NCI-H2081 (cell line): Measurements from ENCODE around the gene TBX22.
"Not testable (repeated sequence)": the region's sequence is repeated elsewhere in the genome, so short reads cannot be mapped to it uniquely, and the experiment has no call there.

Experiments used
- DNase-seq, 2 experiments: peaks; one replicate each; lab custom pipeline; 2025; lab: John Stamatoyannopoulos, UW

The TBX22 gene

GRCh38 chrX:80014141-80014940 lies at the start of gene TBX22:
TSS of gene TBX22 (plus strand) at chrX:80014753. CDS start at chrX:80022270, 7,517 bp downstream.
- DNase-seq, result no peak

GRCh38 chrX:79975605-79976004 lies 38.9 kb upstream of the TBX22 start:
- DNase-seq, result no peak

- DNase-seq, result no peak
Observed at GRCh38 chrX:80004458-80004857, 10.1 kb upstream of the TBX22 start.

GRCh38 chrX:80011522-80011921 lies 3.0 kb upstream of the TBX22 start:
- DNase-seq, result no peak

- no peak for DNase-seq
Observed at GRCh38 chrX:80016182-80016581, 1.6 kb downstream of the TBX22 start.

GRCh38 chrX:80021621-80022020 lies 7.1 kb downstream of the TBX22 start:
- no peak for DNase-seq

GRCh38 chrX:80022363-80023031 lies 7.9 kb downstream of the TBX22 start:
- DNase-seq, result no peak

- no peak for DNase-seq
Observed at GRCh38 chrX:80026116-80026515, 11.6 kb downstream of the TBX22 start.

GRCh38 chrX:80066156-80066555 lies 51.6 kb downstream of the TBX22 start:
- not testable (repeated sequence) for DNase-seq

- DNase-seq, result not testable (repeated sequence)
Observed at GRCh38 chrX:80075625-80076024, 61.1 kb downstream of the TBX22 start.
